K562 (cell line): ENCODE data around the gene CHMP4B. TPM values are rescaled to one million over a fixed set of nuclear protein-coding genes. Genes with fewer than 3 reads are reported as not detected.

ENCODE experiments used
- ATAC-seq: fragments of 200-7000 bp; cut with Tn5 transposase; 3 replicates; pipeline ENCODE4 v1.9.1; 2020; ENCODE audit warnings: moderate library complexity
- BruUV-seq: library from RNA; stranded (reverse); fragments of 400-500 nt; replicated peaks from 2 replicates; lab custom pipeline; 2021; lab: Mats Ljungman, UMichigan
- CTCF ChIA-PET: fragments of 300-600 bp; formaldehyde crosslinking; extraction: SDS; loops from one replicate; lab custom pipeline; 2021; ENCODE audit warnings: low intra/inter-chr PET ratio; lab: Yijun Ruan, JAX
- POLR2A ChIA-PET: fragments of 300-600, 350-650 bp; sonication (Branson Sonifier 250); formaldehyde crosslinking; extraction: SDS; loops from one replicate; lab custom pipeline; 2021; ENCODE audit warnings: antibody characterized with exemption, inconsistent platforms; lab: Yijun Ruan, JAX
- DNase-seq, 4 experiments: peaks; one replicate each; pipeline versions ENCODE4 v3.0.0 to v3.0.0-alpha.2; 2011 to 2018; ENCODE audit warnings: low spot score in 3 of 4, mixed read lengths in 3 of 4; ENCODE audit errors: extremely low read depth in 1 of 4
- FAIRE-seq: peaks from 2 replicates; lab custom pipeline; 2011; peaks lifted over from hg19 to GRCh38; lab: Jason Lieb, UNC
- H2AFZ ChIP-seq: 2 replicates; pipeline ENCODE4 v1.6.0; 2011; ENCODE audit warnings: low read depth, low read length, control low read depth, inconsistent platforms
- H3K27ac ChIP-seq: fragments of 200-600 bp; 3 replicates; pipeline ENCODE4 v1.8.0; 2011; ENCODE audit warnings: low read depth, mild to moderate bottlenecking, control low read depth, inconsistent platforms, low read length, moderate library complexity, mixed read lengths; ENCODE audit errors: extremely low read depth
- H3K27me3 ChIP-seq, 2 experiments: fragments of 300-600 bp in 1 of 2; 2 replicates in 1 of 2; 3 replicates in 1 of 2; pipeline versions ENCODE4 v1.6.0 to v1.8.0; 2011; ENCODE audit warnings: inconsistent platforms in 2 of 2, low read length in 2 of 2, mild to moderate bottlenecking in 1 of 2, mixed read lengths in 1 of 2, moderate library complexity in 1 of 2; ENCODE audit not compliant: control insufficient read depth in 2 of 2, insufficient read depth in 2 of 2
- H3K36me3 ChIP-seq: fragments of 300-600 bp; 3 replicates; pipeline ENCODE4 v1.8.0; 2011; ENCODE audit warnings: mild to moderate bottlenecking, low read length, inconsistent platforms; ENCODE audit not compliant: control insufficient read depth, insufficient read depth
- H3K4me1 ChIP-seq, 2 experiments: fragments of 200-600 bp in 1 of 2; replicated peaks in 1 of 2; 2 replicates in 1 of 2; 3 replicates in 1 of 2; pipeline versions ENCODE4 v1.5.1 to v1.8.0; 2011; ENCODE audit warnings: inconsistent platforms in 2 of 2, low read length in 2 of 2, mild to moderate bottlenecking in 1 of 2, mixed read lengths in 1 of 2, moderate library complexity in 1 of 2; ENCODE audit not compliant: control insufficient read depth in 2 of 2, insufficient read depth in 2 of 2
- H3K4me2 ChIP-seq: 2 replicates; pipeline ENCODE4 v1.6.1; 2011; ENCODE audit warnings: low read length, control low read depth, inconsistent platforms, mixed read lengths; ENCODE audit not compliant: insufficient read depth
- H3K4me3 ChIP-seq: fragments of 200-600 bp; sonication (generic), shearing (Covaris generic); 2 replicates; pipeline ENCODE4 v1.5.1; 2016; ENCODE audit warnings: control low read depth, inconsistent platforms
- H3K79me2 ChIP-seq: fragments of 200-600 bp; 3 replicates; pipeline ENCODE4 v1.8.0; 2011; ENCODE audit warnings: low read length, inconsistent platforms; ENCODE audit not compliant: control insufficient read depth, insufficient read depth
- H3K9ac ChIP-seq, 2 experiments: 2 replicates each; pipeline versions ENCODE4 v1.6.0 to v1.6.1; 2011; ENCODE audit warnings: low read depth in 2 of 2, low read length in 2 of 2, control low read depth in 1 of 2, inconsistent platforms in 1 of 2, mild to moderate bottlenecking in 1 of 2, mixed read lengths in 1 of 2; ENCODE audit not compliant: insufficient read depth in 1 of 2
- H3K9me1 ChIP-seq: one replicate; pipeline ENCODE4 v1.6.0; 2011; ENCODE audit warnings: inconsistent platforms, mild to moderate bottlenecking, low read length, moderate library complexity; ENCODE audit not compliant: control insufficient read depth, insufficient read depth
- H3K9me3 ChIP-seq: replicated peaks from 2 replicates; pipeline ENCODE4 v1.5.1; 2011; ENCODE audit warnings: low read depth, low read length, inconsistent platforms; ENCODE audit not compliant: control insufficient read depth, insufficient read depth
- H4K20me1 ChIP-seq: replicated peaks from 2 replicates; pipeline ENCODE4 v1.6.1; 2011; ENCODE audit warnings: low read length, inconsistent platforms, mixed read lengths; ENCODE audit not compliant: control insufficient read depth, insufficient read depth
- CBFA2T3 ChIP-seq: fragments of 450-650 bp; IDR thresholded peaks from 2 replicates; pipeline ENCODE4 v1.6.1; 2017
- ELK3 ChIP-seq: fragments of 450-650 bp; formaldehyde crosslinking; IDR thresholded peaks from 2 replicates; pipeline ENCODE4 v1.4.0; 2020; ENCODE audit warnings: mild to moderate bottlenecking
- IRF2 ChIP-seq: sonication (generic); formaldehyde crosslinking; IDR thresholded peaks from 2 replicates; pipeline ENCODE4 v1.8.1; 2022; ENCODE audit warnings: mild to moderate bottlenecking, missing genetic modification reagents
- MCM2 ChIP-seq: fragments of 450-650 bp; IDR thresholded peaks from 2 replicates; pipeline ENCODE4 v1.6.1; 2017; ENCODE audit warnings: low read depth, mild to moderate bottlenecking
- MTA2 ChIP-seq: fragments of 450-650 bp; IDR thresholded peaks from 2 replicates; pipeline ENCODE4 v1.6.1; 2016; ENCODE audit warnings: low read depth
- NCOA6 ChIP-seq: fragments of 450-650 bp; IDR thresholded peaks from 2 replicates; pipeline ENCODE4 v1.6.1; 2017; ENCODE audit warnings: mild to moderate bottlenecking
- NCOR1 ChIP-seq: fragments of 450-650 bp; IDR thresholded peaks from 2 replicates; pipeline ENCODE4 v1.6.1; 2016; ENCODE audit warnings: mild to moderate bottlenecking, moderate library complexity
- NFIC ChIP-seq: fragments of 450-650 bp; IDR thresholded peaks from 2 replicates; pipeline ENCODE4 v1.6.1; 2017; ENCODE audit warnings: mild to moderate bottlenecking, inconsistent platforms
- PHF21A ChIP-seq: fragments of 450-650 bp; IDR thresholded peaks from 2 replicates; pipeline ENCODE4 v1.6.1; 2017; ENCODE audit warnings: low read depth, borderline replicate concordance
- RUNX1 ChIP-seq: sonication (generic); IDR thresholded peaks from 2 replicates; pipeline ENCODE4 v1.6.1; 2016; ENCODE audit warnings: antibody characterized with exemption, low read depth
- SAP30 ChIP-seq: fragments of 200-600 bp; sonication (generic); IDR thresholded peaks from 2 replicates; pipeline ENCODE4 v1.6.1; 2012; ENCODE audit warnings: borderline replicate concordance, low read depth, mild to moderate bottlenecking, moderate library complexity, low read length, control low read depth, inconsistent platforms; ENCODE audit not compliant: insufficient read depth, poor library complexity, severe bottlenecking
- STAT5A ChIP-seq: IDR thresholded peaks from 2 replicates; pipeline ENCODE4 v1.6.1; 2012; ENCODE audit warnings: low read length, inconsistent platforms, borderline replicate concordance
- TCF3 ChIP-seq: sonication (generic); formaldehyde crosslinking; IDR thresholded peaks from 2 replicates; pipeline ENCODE4 v1.4.0; 2020; ENCODE audit warnings: mild to moderate bottlenecking, missing genetic modification reagents
- THAP12 ChIP-seq: fragments of 250-450 bp; sonication (Bioruptor Pico); IDR thresholded peaks from 2 replicates; pipeline ENCODE4 v1.9.0; 2021; ENCODE audit warnings: mild to moderate bottlenecking, inconsistent platforms
- ZNF197 ChIP-seq: fragments of 200-800 bp; sonication (Bioruptor generic); IDR thresholded peaks from 2 replicates; pipeline ENCODE4 v1.6.1; 2016; ENCODE audit warnings: low read depth, missing genetic modification characterization, missing compliant biosample characterization
- ZNF232 ChIP-seq: sonication (generic); formaldehyde crosslinking; IDR thresholded peaks from 2 replicates; pipeline ENCODE4 v1.8.0; 2022; ENCODE audit warnings: mild to moderate bottlenecking, missing genetic modification reagents
- ZNF695 ChIP-seq: fragments of 450-650 bp; formaldehyde crosslinking; IDR thresholded peaks from 2 replicates; pipeline ENCODE4 v1.4.0; 2020; ENCODE audit warnings: mild to moderate bottlenecking, moderate library complexity
- ZNF778 ChIP-seq: fragments of 450-650 bp; formaldehyde crosslinking; IDR thresholded peaks from 2 replicates; pipeline ENCODE4 v1.4.0; 2020; ENCODE audit warnings: mild to moderate bottlenecking, moderate library complexity
- ZNF785 ChIP-seq: fragments of 250-450 bp; sonication (Bioruptor Pico); IDR thresholded peaks from 2 replicates; pipeline ENCODE4 v1.4.0; 2020; ENCODE audit warnings: mild to moderate bottlenecking
- ZSCAN29 ChIP-seq: fragments of 450-650 bp; IDR thresholded peaks from 2 replicates; pipeline ENCODE4 v1.6.1; 2017
- WGBS: fragments of 100-300 bp; shearing (Covaris generic); methylation state at CpG from one replicate; pipeline ENCODE4 v1.1.6; 2016; ENCODE audit warnings: low coverage, mixed read lengths; ENCODE audit not compliant: insufficient coverage; ENCODE audit errors: missing lambda C conversion rate; 5-methylcytosine and 5-hydroxymethylcytosine counted together
- in situ Hi-C: fragments of 300-500 bp; cut with MboI; formaldehyde crosslinking; loops from 4 replicates; pipeline ENCODE4 v1.15.0; 2018; ENCODE audit warnings: inconsistent platforms, mixed read lengths
- intact Hi-C: fragments of 100-400 bp; cut with micrococcal nuclease; formaldehyde crosslinking; loops from 2 replicates; pipeline ENCODE4 v1.14.2; 2022
- polyA plus RNA-seq, 8 experiments: library from polyadenylated mRNA; depleted of rRNA in 4 of 8; stranded (reverse) in 5 of 8; unstranded in 3 of 8; fragments of >200 nt; fragmentation: Nextera tagmentation in 2 of 8; fragmentation: Illumina TruSeq in 1 of 8; extraction: Ambion mirVana in 2 of 8; extraction: Trizol in 1 of 8; gene quantifications; 2 replicates each; pipeline versions ENCODE4 v1.2.1 to v1.2.3, GENCODE V29; 2011 to 2014; ENCODE audit warnings: inconsistent platforms in 1 of 8, missing spikeins in 1 of 8
- total RNA-seq, 7 experiments: library from RNA; depleted of rRNA in 6 of 7; stranded (reverse); fragments of >200 nt in 6 of 7; fragmentation: Illumina TruSeq in 2 of 7; extraction: Trizol in 2 of 7; gene quantifications; 2 replicates each; pipeline versions ENCODE4 v1.2.1 to v1.2.3, GENCODE V29; 2011 to 2021; ENCODE audit warnings: low replicate concordance in 1 of 7
- TF ChIP-seq, protein P1 (sequence below), 2 experiments: fragments of 450-650 bp in 1 of 2; sonication (generic) in 1 of 2; formaldehyde crosslinking in 1 of 2; IDR thresholded peaks in 1 of 2; conservative IDR thresholded peaks in 1 of 2; 2 replicates each; pipeline versions ENCODE4 v1.6.1 to v1.8.1; 2016 to 2023; ENCODE audit warnings: mild to moderate bottlenecking in 2 of 2, moderate library complexity in 2 of 2, inconsistent platforms in 1 of 2, missing genetic modification reagents in 1 of 2

The CHMP4B gene
- total and polyA plus RNA-seq, 9 of the 15 experiments (the other 6 are each of a cell fraction or from before 2014, with no cell fraction given), result 1.8 to 64.7 (median 31.8) TPM

GRCh38 chr20:33829636-33830035, 18.5 kb downstream of the CHMP4B start:
- intact Hi-C loops (no loop called here), in situ Hi-C loops (no loop called here)
- peak; percentile 73 for ATAC-seq
- peak in 3 of 4 experiments; percentile 32 to 49 (median 37) for DNase-seq
- no peak overlapping the region for H3K27ac ChIP-seq
- no peaks in the 10 kb centered on the region for H3K9me3 ChIP-seq
- H3K9ac ChIP-seq, result peak overlapping the region in 1 of 2 experiments; percentile 46; a peak in 1 of 4 replicates
- peaks cover 12 to 20% of the 10 kb centered on the region in 2 experiments for H3K4me1 ChIP-seq
- H3K79me2 ChIP-seq, result peaks cover 56% of the 10 kb centered on the region
- H3K27me3 ChIP-seq, result no peaks in the 10 kb centered on the region
- H3K4me2 ChIP-seq, result 0 out of 2 replicates have a peak overlapping the region, but pooled peaks have one; percentile 12
- no peak overlapping the region for H2AFZ ChIP-seq
- no peak overlapping the region for H3K4me3 ChIP-seq
- FAIRE-seq, result peak; percentile 71
- ChIA-PET CTCF (interaction anchor here (0.6 kb wide), 1 partner anchor 418 kb away, joined by 3 read pairs; no protein-coding TSS in a partner anchor), POLR2A (interaction anchor here (0.6 to 2.1 kb wide), 6 partner anchors 10 to 163 kb away, joined by 3 to 14 read pairs (median 8); partner anchors contain the start of gene CHMP4B)
- H3K9me1 ChIP-seq, result peaks cover 4% of the 10 kb centered on the region
- peaks cover 24% of the 10 kb centered on the region; the same call in 1 of the 2 replicates for H4K20me1 ChIP-seq
- WGBS, result 31% methylated on average over 3 of the region's 3 CpGs
- H3K36me3 ChIP-seq, result peaks cover 10% of the 10 kb centered on the region; the same call in 1 of the 3 replicates
- BruUV-seq, result no TSS peak
- TF ChIP-seq THAP12 (CRISPR knock-in tag) (no peak), TCF3 (CRISPR knock-in tag) (peak; percentile 65), STAT5A (no peak), PHF21A (no peak), MCM2 (no peak), CBFA2T3 (peak; percentile 88), MTA2 (no peak), ZNF778 (CRISPR knock-in tag) (no peak), SAP30 (no peak), ZNF232 (CRISPR knock-in tag) (no peak), RUNX1 (no peak), ZNF785 (CRISPR knock-in tag) (no peak), ELK3 (CRISPR knock-in tag) (no peak), IRF2 (CRISPR knock-in tag) (no peak), ZSCAN29 (no peak), NCOR1 (peak; percentile 68), NFIC (0 out of 2 replicates have a peak, but pooled peaks have one; percentile 23), ZNF197 (no peak), ZNF695 (CRISPR knock-in tag) (no peak), NCOA6 (no peak)
- TF ChIP-seq, protein P1, sequence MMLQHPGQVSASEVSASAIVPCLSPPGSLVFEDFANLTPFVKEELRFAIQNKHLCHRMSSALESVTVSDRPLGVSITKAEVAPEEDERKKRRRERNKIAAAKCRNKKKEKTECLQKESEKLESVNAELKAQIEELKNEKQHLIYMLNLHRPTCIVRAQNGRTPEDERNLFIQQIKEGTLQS (IDR thresholded peaks at IDR 0.05), result no peak
- TF ChIP-seq, protein P1 (CRISPR knock-in tag; conservative IDR thresholded peaks at IDR 0.05), result no peak
